ENCODE data around the gene NF1.

DNA sequence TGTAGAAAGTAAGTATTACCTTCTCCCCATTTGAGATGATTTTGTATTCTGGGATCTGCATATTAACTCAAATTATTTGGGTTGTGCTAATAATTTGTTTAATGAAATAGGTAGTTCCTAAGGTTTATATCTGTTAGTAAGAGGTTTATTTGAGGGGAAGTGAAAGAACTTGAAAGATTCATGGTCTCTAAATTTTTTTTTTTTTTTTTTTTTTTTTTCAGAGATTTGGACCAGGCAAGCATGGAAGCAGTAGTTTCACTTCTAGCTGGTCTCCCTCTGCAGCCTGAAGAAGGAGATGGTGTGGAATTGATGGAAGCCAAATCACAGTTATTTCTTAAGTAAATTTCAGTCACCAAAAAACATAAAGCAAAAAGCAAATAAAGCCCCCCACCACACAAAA is 137.1 kb downstream of the NF1 start:
- TF ChIP-seq CTCF (IDR thresholded peaks at IDR 0.05; ENCODE audit: low read length) (no peak), EZH2 (IDR thresholded peaks at IDR 0.05; ENCODE audit: borderline replicate concordance, low read length) (no peak)
